AG10803 (cell line): ENCODE results near the gene ANGPTL2.

Source experiments
- DNase-seq: peaks from one replicate; pipeline ENCODE4 v3.0.0; 2010; ENCODE audit warnings: low read depth
- H3K4me3 ChIP-seq: 2 replicates; pipeline ENCODE4 v1.5.1; 2011; ENCODE audit warnings: mild to moderate bottlenecking, low read length, control low read depth
- CTCF ChIP-seq: conservative IDR thresholded peaks from 2 replicates; pipeline ENCODE4 v1.5.1; 2011; ENCODE audit warnings: mild to moderate bottlenecking, low read length, control low read depth, inconsistent platforms

The ANGPTL2 gene

DNA sequence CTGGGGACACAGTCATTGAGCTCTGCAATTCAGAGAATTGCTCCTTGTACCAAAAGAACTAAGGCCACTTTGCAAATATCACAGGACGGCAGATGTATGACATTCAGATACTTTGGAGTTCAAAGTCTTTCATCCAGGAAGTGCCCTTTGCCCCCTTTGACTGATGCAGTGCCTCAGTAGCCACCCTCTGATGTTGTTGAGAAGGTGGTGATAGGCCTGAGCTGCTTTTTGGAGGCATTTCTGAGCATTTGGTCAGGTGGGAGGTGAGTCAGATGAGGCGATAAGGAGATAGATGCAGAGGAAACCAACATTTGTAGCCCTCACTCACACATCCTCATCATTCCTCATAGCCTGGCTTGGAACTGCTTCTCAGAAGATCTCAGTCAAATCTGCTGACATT lies 63.4 kb downstream of the ANGPTL2 start:
- H3K4me3 ChIP-seq, result no peak overlapping the region
- DNase-seq, result no peak
- no peak for TF ChIP-seq CTCF

DNA sequence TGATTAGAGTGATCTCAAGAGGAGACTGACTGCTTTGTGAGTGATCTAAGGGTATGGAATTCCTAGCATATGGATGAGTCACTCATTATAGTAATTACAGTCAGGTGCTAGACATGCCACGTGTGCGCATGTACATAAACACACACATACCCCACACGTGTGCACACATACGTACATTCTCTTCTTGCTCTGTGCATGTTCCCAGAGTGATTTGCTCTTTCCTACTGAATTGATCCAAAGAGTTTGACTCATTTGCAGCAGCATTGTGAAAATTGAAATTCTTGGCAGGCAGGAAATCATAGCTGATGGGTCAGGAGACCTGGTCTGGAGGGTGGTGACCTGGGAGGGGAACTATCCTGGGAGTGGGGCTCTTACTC lies 63.8 kb downstream of the ANGPTL2 start:
- no peak for TF ChIP-seq CTCF
- no peak overlapping the region for H3K4me3 ChIP-seq
- no peak for DNase-seq

- DNase-seq, result no peak
These were observed 64.3 kb downstream of the ANGPTL2 start for GRCh38 chr9:127058011-127058644.

GRCh38 chr9:127056446-127056845 lies 66.0 kb downstream of the ANGPTL2 start:
- no peak overlapping the region for H3K4me3 ChIP-seq
- DNase-seq, result no peak
- no peak for TF ChIP-seq CTCF

More at GRCh38 chr9:127058011-127058644, 64.3 kb downstream of the ANGPTL2 start:
- no peak overlapping the region for H3K4me3 ChIP-seq
- TF ChIP-seq CTCF, result no peak

DNA sequence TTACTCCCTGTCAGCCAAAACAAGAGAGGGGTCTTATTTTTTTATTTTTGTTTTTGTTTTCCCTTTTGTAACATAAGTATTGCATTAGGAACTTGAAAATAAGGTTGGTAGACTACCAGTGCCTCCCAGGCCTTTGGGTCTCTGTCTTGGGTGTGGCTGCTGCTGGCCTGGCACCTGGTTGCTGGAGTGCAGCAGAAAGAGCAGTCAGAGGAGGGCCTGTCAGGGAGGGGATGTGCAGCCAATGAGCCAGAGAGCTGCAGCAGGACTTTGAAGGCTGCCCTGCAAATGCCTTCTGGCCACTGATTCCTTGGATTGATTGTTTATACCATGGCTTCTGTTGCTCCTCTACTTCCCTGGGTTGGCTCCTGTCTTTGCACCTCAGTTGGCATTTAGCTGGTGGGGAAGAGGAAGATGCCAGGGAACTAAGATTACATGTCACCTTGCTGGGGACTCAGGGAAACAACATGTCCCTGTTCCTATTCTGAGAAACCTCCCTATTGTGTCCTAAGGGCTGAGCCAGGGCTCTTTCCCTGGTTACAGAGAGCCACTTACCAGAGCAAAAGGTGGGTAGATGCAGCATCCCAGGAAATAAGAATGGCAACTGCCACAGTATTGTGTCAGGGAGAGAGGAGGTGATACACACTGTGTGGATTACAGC lies 66.6 kb downstream of the ANGPTL2 start:
- no peak overlapping the region for H3K4me3 ChIP-seq
- no peak for TF ChIP-seq CTCF
- no peak for DNase-seq

- no peak overlapping the region for H3K4me3 ChIP-seq
- DNase-seq, result no peak
- no peak for TF ChIP-seq CTCF
These were observed 68.5 kb downstream of the ANGPTL2 start for GRCh38 chr9:127053960-127054359.
